Astrocyte (in vitro differentiated cells and primary cell): ENCODE data around the gene RPAP3. TPM values are rescaled to one million over a fixed set of nuclear protein-coding genes. Genes with fewer than 3 reads are reported as not detected.

Experiments
- DNase-seq: peaks from one replicate; pipeline ENCODE4 v3.0.0-alpha.2; 2010; ENCODE audit warnings: low read depth
- FAIRE-seq: peaks from 2 replicates; lab custom pipeline; 2011; peaks lifted over from hg19 to GRCh38; lab: Jason Lieb, UNC
- H2AFZ ChIP-seq: 2 replicates; pipeline ENCODE4 v1.6.0; 2012; ENCODE audit warnings: low read depth, low read length, inconsistent platforms
- H3K27ac ChIP-seq: 2 replicates; pipeline ENCODE4 v1.5.1; 2011; ENCODE audit warnings: low read depth, low read length, inconsistent platforms
- H3K27me3 ChIP-seq: 2 replicates; pipeline ENCODE4 v1.6.0; 2011; ENCODE audit warnings: low read length, inconsistent platforms; ENCODE audit not compliant: insufficient read depth
- H3K36me3 ChIP-seq: 2 replicates; pipeline ENCODE4 v1.5.1; 2011; ENCODE audit warnings: low read length, inconsistent platforms; ENCODE audit not compliant: insufficient read depth
- H3K4me1 ChIP-seq: 2 replicates; pipeline ENCODE4 v1.5.1; 2011; ENCODE audit warnings: low read length, inconsistent platforms; ENCODE audit not compliant: insufficient read depth
- H3K4me2 ChIP-seq: 2 replicates; pipeline ENCODE4 v1.6.0; 2012; ENCODE audit warnings: low read length, inconsistent platforms
- H3K4me3 ChIP-seq: 2 replicates; pipeline ENCODE4 v1.5.1; 2011; ENCODE audit warnings: low read depth, mild to moderate bottlenecking, low read length, inconsistent platforms; ENCODE audit not compliant: insufficient read depth
- H3K79me2 ChIP-seq: 2 replicates; pipeline ENCODE4 v1.6.0; 2012; ENCODE audit warnings: mild to moderate bottlenecking, low read length, inconsistent platforms; ENCODE audit not compliant: insufficient read depth
- H3K9ac ChIP-seq: 2 replicates; pipeline ENCODE4 v1.6.0; 2012; ENCODE audit warnings: mild to moderate bottlenecking, low read length, inconsistent platforms
- H3K9me3 ChIP-seq: 2 replicates; pipeline ENCODE4 v1.5.1; 2012; ENCODE audit warnings: low read depth, mild to moderate bottlenecking, low read length, inconsistent platforms; ENCODE audit not compliant: insufficient read depth
- H4K20me1 ChIP-seq: 2 replicates; pipeline ENCODE4 v1.6.0; 2012; ENCODE audit warnings: low read length, inconsistent platforms; ENCODE audit not compliant: insufficient read depth
- H3K27ac Mint-ChIP-seq: one replicate; pipeline ENCODE4 v1.8.0; 2021; ENCODE audit warnings: mild to moderate bottlenecking, mixed read lengths; ENCODE audit not compliant: unreplicated experiment
- H3K27me3 Mint-ChIP-seq: one replicate; pipeline ENCODE4 v1.8.0; 2021; ENCODE audit warnings: low read depth, mixed read lengths; ENCODE audit not compliant: unreplicated experiment
- H3K36me3 Mint-ChIP-seq: one replicate; pipeline ENCODE4 v1.8.0; 2021; ENCODE audit warnings: low read depth, mixed read lengths; ENCODE audit not compliant: unreplicated experiment
- H3K4me1 Mint-ChIP-seq: one replicate; pipeline ENCODE4 v1.8.0; 2021; ENCODE audit warnings: low read depth, mixed read lengths; ENCODE audit not compliant: unreplicated experiment
- H3K4me3 Mint-ChIP-seq: one replicate; pipeline ENCODE4 v1.8.0; 2021; ENCODE audit warnings: mild to moderate bottlenecking, moderate library complexity, mixed read lengths; ENCODE audit not compliant: unreplicated experiment
- H3K9me3 Mint-ChIP-seq: one replicate; pipeline ENCODE4 v1.8.0; 2021; ENCODE audit warnings: mild to moderate bottlenecking, mixed read lengths; ENCODE audit not compliant: unreplicated experiment
- EZH2 ChIP-seq: IDR thresholded peaks from 2 replicates; pipeline ENCODE4 v1.6.1; 2012; ENCODE audit warnings: mild to moderate bottlenecking, low read length, inconsistent platforms; ENCODE audit not compliant: insufficient read depth
- total RNA-seq: library from RNA; stranded (reverse); gene quantifications from 2 replicates; pipeline ENCODE4 v1.2.1, GENCODE V29; 2021
- TF ChIP-seq, protein P1 (sequence below): IDR thresholded peaks from 2 replicates; pipeline ENCODE4 v1.5.1; 2011; ENCODE audit warnings: low read depth, mild to moderate bottlenecking, inconsistent platforms, low read length, moderate library complexity; ENCODE audit not compliant: insufficient read depth

RPAP3 gene
- total RNA-seq, 1 donor from 2014 or later: 39.2 TPM

DNA sequence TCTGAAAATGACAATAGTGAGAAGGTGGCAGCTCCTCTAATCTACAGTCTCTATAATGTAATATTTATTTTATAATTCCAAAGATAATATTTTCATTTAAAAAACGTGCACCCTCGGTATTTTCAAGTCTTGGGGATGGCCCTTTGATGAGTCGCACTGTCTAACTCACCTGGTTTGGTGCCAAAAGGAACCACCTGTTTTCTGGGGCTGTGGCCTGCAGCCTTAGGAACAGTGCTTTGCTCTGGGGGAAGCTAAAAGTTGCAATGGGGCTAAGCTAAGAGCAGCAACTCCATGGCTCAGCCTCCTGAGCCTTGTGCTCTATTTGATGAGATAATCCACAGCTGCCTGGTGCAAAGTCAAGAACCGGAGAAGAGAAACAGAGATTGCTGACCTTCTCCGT, 25.9 kb upstream of the RPAP3 start:
- Histone ChIP-seq H3K4me2 (no peak overlapping the region), H3K79me2 (no peaks in the 10 kb centered on the region), H3K9me3 (no peaks in the 10 kb centered on the region), H3K27ac (no peak overlapping the region), H3K4me3 (no peak overlapping the region), H3K27me3 (no peaks in the 10 kb centered on the region), H3K4me1 (peaks cover 6% of the 10 kb centered on the region), H4K20me1 (no peaks in the 10 kb centered on the region), H3K9ac (no peak overlapping the region), H2AFZ (no peak overlapping the region), H3K36me3 (no peaks in the 10 kb centered on the region)
- Mint-ChIP-seq H3K4me1 (peaks cover 11% of the 10 kb centered on the region), H3K4me3 (no peak overlapping the region), H3K27me3 (peaks cover 31% of the 10 kb centered on the region), H3K27ac (no peak overlapping the region), H3K9me3 (peaks cover 6% of the 10 kb centered on the region), H3K36me3 (no peaks in the 10 kb centered on the region)
- FAIRE-seq: no peak
- no peak for TF ChIP-seq EZH2
- TF ChIP-seq, protein P1, sequence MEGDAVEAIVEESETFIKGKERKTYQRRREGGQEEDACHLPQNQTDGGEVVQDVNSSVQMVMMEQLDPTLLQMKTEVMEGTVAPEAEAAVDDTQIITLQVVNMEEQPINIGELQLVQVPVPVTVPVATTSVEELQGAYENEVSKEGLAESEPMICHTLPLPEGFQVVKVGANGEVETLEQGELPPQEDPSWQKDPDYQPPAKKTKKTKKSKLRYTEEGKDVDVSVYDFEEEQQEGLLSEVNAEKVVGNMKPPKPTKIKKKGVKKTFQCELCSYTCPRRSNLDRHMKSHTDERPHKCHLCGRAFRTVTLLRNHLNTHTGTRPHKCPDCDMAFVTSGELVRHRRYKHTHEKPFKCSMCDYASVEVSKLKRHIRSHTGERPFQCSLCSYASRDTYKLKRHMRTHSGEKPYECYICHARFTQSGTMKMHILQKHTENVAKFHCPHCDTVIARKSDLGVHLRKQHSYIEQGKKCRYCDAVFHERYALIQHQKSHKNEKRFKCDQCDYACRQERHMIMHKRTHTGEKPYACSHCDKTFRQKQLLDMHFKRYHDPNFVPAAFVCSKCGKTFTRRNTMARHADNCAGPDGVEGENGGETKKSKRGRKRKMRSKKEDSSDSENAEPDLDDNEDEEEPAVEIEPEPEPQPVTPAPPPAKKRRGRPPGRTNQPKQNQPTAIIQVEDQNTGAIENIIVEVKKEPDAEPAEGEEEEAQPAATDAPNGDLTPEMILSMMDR: no peak
- no peak for DNase-seq

DNA sequence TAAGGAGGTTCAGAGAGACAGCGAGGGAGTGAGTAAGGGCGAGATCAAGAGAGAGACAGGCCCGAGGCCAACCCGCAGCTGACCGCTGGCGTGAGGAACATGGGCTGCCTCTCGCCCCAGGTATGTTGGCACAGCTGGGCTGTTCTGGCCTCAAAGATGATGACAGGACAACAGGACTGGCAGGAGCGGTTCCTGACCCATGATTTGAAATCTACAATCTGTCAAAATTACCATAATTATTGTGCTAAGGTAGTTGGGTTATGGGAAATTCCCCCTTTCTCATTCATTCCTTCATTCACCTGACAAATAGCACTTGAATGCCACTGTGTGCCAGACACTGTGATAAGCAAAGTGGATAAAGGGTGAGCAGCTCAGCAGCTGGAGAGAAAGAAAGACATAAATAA, 24.5 kb upstream of the RPAP3 start:
- Histone ChIP-seq H3K9me3 (no peaks in the 10 kb centered on the region), H3K36me3 (no peaks in the 10 kb centered on the region), H3K4me3 (no peak overlapping the region), H2AFZ (no peak overlapping the region), H3K79me2 (no peaks in the 10 kb centered on the region), H3K27ac (no peak overlapping the region), H4K20me1 (no peaks in the 10 kb centered on the region), H3K4me1 (peaks cover 8% of the 10 kb centered on the region), H3K9ac (no peak overlapping the region), H3K4me2 (no peak overlapping the region), H3K27me3 (no peaks in the 10 kb centered on the region)
- no peak overlapping the region for H3K4me3 Mint-ChIP-seq
- no peak for DNase-seq
- no peak for FAIRE-seq
- H3K4me1 Mint-ChIP-seq: peaks cover 20% of the 10 kb centered on the region
- peaks cover 6% of the 10 kb centered on the region for H3K9me3 Mint-ChIP-seq
- TF ChIP-seq, protein P1: no peak
- no peak for TF ChIP-seq EZH2
- H3K27me3 Mint-ChIP-seq: peaks cover 32% of the 10 kb centered on the region
- no peak overlapping the region for H3K27ac Mint-ChIP-seq
- H3K36me3 Mint-ChIP-seq: no peaks in the 10 kb centered on the region

DNA sequence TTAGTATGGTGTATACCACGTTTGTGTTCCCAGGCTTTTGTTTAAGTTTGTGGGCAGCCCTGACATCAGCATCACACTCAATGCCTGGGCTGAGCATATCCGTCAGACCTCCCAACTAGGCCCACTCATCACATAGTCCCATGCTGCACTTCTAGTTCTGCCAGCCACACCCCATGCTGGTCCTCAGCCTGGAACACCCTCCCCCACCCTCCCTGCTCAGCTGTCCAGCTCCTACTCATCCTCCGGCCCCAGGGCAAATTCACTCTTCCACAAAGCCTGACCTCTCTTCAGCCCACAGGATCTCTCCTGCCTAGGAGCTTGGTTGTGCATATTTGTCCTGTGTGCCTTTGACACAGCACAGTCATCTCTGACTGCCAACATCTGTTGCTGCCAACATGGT, 23.4 kb upstream of the RPAP3 start:
- H3K27ac Mint-ChIP-seq: no peak overlapping the region

More for the DNA sequence above, 23.4 kb upstream of the RPAP3 start:
- Histone ChIP-seq H3K27me3 (no peaks in the 10 kb centered on the region), H3K36me3 (no peaks in the 10 kb centered on the region), H2AFZ (no peak overlapping the region), H3K9ac (no peak overlapping the region), H3K79me2 (no peaks in the 10 kb centered on the region), H3K9me3 (no peaks in the 10 kb centered on the region), H3K4me3 (no peak overlapping the region), H4K20me1 (no peaks in the 10 kb centered on the region), H3K4me1 (peaks cover 8% of the 10 kb centered on the region), H3K4me2 (no peak overlapping the region), H3K27ac (no peak overlapping the region)
- TF ChIP-seq, protein P1: no peak
- TF ChIP-seq EZH2: no peak
- DNase-seq (no peak), FAIRE-seq (no peak)
- peaks cover 9% of the 10 kb centered on the region for H3K9me3 Mint-ChIP-seq
- peaks cover 13% of the 10 kb centered on the region for H3K4me1 Mint-ChIP-seq
- H3K4me3 Mint-ChIP-seq: no peak overlapping the region
- H3K36me3 Mint-ChIP-seq: peaks cover 5% of the 10 kb centered on the region
- H3K27me3 Mint-ChIP-seq: peaks cover 43% of the 10 kb centered on the region
